Caki2 (cell line): Measurements from ENCODE around the gene PRIM2. TPM values are rescaled to one million over a fixed set of nuclear protein-coding genes. Genes with fewer than 3 reads are reported as not detected.
A peak's percentile ranks its signal among the peaks of the same experiment; 100 is the strongest.
"Not testable (repeated sequence)": the region's sequence is repeated elsewhere in the genome, so short reads cannot be mapped to it uniquely, and the experiment has no call there.

Experiments
- DNase-seq: peaks from one replicate; pipeline ENCODE4 v3.0.0-alpha.2; 2015; ENCODE audit warnings: low read depth
- in situ Hi-C: cut with HindIII; loops from 2 replicates; pipeline ENCODE4 v1.10.0; 2016; ENCODE audit warnings: low sequenced_read_pairs, low pct_unique_long_range_greater_than_20kb, mixed read lengths
- total RNA-seq: library from RNA; depleted of rRNA; stranded (reverse); fragments of >200 nt; shearing (Covaris generic); gene quantifications from 2 replicates; pipeline ENCODE4 v1.2.3, GENCODE V29; 2014; ENCODE audit warnings: low replicate concordance

PRIM2 gene
- total RNA-seq, 1 experiment from 2014 or later, result 81.3 TPM

DNA sequence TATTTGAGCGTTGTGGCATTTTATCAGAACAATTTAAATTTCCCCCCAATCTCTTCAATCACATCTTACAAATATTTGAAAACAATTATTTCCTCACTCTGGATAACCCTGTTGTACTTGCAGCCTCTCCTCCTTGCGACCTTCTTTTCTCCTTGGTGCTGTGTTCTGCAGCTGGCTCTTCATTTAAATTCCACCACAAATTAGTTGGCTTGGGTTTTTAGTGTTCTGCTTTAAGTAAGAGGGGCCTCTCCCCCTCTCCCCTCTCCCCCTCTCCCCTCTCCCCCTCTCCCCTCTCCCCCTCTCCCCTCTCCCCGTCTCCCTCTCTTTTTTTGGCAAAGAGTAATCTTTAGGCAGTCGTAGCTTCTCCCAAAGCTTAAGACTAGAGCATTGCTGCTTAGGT lies 152.7 kb downstream of the PRIM2 start:
- in situ Hi-C loops, DNase-seq: not testable (repeated sequence)

- DNase-seq, result peak; percentile 50
- in situ Hi-C loops, result not testable (repeated sequence)
Observed at GRCh38 chr6:57471314-57471864, 154.0 kb downstream of the PRIM2 start.

DNA sequence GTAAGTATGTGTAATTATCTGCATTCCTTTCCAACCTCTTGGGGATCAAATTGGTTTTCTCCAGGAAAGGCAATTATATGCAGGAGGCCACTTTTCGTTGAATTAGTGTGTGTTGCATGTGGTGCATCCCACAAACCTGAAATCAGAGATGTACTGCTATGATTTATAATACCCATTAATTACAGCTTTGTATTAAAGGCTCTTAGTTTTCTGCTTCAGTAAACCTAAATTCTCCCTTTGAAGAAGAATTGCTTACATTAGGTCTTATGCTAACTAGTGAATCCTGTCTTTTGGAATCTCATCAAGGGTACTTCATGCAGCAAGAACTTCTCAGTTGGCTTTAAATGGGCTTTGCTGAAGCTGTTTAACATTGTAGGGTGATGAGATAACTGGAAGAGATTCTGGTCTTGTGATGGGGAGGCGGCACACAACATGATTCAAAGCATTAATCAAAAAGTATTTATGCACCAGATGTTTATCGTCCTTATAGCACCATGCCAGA lies 155.5 kb downstream of the PRIM2 start:
- peak; percentile 96 for DNase-seq
- in situ Hi-C loops, result not testable (repeated sequence)

GRCh38 chr6:57474862-57475475 lies 157.5 kb downstream of the PRIM2 start:
- in situ Hi-C loops, DNase-seq: not testable (repeated sequence)

- in situ Hi-C loops, DNase-seq: not testable (repeated sequence)
Observed at GRCh38 chr6:57475656-57476055, 158.2 kb downstream of the PRIM2 start.

GRCh38 chr6:57480194-57480593 lies 162.8 kb downstream of the PRIM2 start:
- in situ Hi-C loops, DNase-seq: not testable (repeated sequence)

GRCh38 chr6:57481121-57481520 lies 163.7 kb downstream of the PRIM2 start:
- in situ Hi-C loops, DNase-seq: not testable (repeated sequence)

- in situ Hi-C loops, DNase-seq: not testable (repeated sequence)
Observed at GRCh38 chr6:57482471-57482870, 165.0 kb downstream of the PRIM2 start.

DNA sequence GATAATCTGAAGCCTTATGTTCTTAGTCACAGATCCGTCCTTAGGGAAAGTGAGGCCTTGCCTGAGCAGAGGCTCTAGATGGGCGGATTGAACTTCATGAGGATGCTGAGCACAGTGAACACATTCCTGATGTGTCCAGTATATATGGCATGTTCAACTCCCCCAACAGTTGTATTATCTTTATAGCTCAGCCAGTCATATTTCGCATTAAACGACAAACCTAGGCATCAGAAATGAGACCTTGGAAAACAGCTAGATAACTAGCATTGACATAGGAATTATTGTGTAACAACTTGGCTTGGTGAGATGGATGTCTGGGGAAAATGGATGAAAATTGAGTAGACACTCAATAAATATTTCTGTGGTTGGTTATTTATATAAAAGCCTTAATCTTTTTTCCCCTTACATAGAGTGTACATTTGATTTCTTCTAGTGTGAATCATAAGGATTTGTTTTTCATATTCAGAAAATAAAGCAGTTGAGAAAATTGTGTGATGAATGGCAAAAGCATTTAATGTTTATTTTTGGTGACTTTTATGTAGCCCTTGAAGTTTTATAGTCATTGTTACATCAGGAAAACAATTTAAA lies 169.2 kb downstream of the PRIM2 start:
- in situ Hi-C loops, DNase-seq: not testable (repeated sequence)

DNA sequence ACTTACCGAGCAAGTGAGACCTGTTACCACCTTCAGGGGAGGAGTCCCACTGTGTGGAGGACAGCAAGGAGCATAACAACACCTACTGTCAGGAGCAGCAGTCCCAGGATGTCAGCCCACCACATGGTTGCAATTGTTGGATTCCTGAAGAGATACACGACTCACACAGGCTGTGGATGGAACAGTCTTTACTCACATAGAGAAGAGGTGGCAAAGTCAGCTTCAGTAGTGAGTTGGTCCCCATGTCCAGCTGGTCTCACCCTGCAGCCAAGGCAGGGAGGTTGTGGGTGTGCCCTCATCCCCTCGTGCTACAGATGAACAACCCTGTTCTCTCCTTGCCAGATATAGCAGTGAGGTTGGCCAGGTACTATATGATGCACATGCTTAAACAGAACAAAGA lies 171.1 kb downstream of the PRIM2 start:
- DNase-seq, in situ Hi-C loops: not testable (repeated sequence)

DNA sequence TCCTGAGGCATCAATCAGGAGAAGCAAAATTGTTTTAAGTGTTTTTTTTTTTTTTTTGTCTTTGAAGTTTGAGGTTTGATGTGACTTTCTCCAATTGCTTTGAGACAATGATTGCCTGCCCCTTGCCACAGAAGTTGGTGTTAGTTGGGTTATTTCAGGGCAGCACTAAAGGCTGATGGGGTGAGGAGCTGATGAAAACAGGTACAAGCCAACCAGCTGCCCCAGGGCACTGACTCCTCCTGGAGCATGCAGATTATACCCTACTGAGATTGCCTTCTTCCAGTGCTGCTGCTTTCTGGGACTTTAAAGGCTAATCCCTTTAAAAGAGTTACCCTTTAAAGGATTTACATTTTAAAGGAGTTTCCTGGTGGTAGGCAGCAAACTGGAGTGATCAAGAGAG lies 172.5 kb downstream of the PRIM2 start:
- in situ Hi-C loops, DNase-seq: not testable (repeated sequence)

DNA sequence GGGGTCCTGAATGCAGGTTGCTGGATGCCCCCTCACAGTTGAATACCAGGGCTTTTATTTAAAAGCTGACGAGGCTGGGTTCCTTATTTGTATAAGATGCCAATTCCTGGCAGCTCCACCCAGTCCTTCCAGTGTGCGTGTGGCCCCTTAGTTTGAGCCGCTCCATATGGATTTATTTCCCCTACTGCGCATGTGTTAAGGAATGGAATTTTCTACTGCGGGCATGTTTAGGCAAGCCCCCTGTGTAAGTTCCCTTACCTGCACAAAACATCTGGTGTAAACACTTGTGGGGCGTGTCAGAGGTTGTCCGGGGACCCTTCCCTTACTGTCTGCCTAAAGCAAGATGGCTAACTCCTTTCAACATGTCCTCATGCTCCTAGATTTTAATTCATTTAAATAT lies 174.4 kb downstream of the PRIM2 start:
- in situ Hi-C loops, result not testable (repeated sequence)

DNA sequence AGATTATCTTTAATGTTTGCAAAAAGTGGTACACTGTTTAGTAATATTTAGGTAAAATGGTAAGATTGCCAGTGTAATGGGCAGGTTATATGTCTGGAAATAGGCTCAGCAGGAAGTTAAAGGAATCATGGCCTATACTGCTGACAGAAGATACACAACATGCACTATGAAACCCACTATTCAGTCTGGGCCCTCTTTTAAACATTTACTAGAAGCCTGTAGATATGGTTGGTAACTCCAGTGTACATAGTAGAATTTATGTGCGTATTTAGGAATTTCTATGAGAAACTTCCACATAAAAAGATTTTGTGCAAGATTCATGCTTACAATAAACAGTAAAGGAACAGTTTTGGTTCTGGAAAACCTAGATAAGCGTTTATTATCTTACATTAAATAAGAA lies 178.8 kb downstream of the PRIM2 start:
- in situ Hi-C loops, DNase-seq: not testable (repeated sequence)

More for the DNA sequence above, 174.4 kb downstream of the PRIM2 start:
- not testable (repeated sequence) for DNase-seq

GRCh38 chr6:57500368-57501021 lies 183.1 kb downstream of the PRIM2 start:
- peak; percentile 73 for DNase-seq
- in situ Hi-C loops, result not testable (repeated sequence)

DNA sequence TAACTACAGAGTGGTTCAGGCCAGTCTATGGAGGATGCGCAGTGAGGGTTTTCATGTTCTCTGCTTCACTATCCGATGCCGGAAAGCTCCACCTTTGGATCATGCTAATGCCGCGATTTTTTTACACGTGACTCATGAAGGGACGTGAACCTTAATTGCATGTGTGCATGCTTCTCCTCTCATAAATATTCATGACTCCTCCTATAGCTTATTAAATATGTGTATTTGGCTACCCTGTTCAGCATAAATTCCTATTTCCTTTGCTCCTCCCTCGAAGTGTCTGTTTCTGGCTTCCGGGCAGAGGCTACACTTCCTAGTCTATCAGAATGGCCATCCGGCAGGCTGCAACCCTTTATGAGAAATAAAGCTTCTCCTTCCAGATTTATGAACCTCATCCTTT lies 185.0 kb downstream of the PRIM2 start:
- DNase-seq, in situ Hi-C loops: not testable (repeated sequence)

- in situ Hi-C loops, DNase-seq: not testable (repeated sequence)
Observed at GRCh38 chr6:57505251-57505650, 187.8 kb downstream of the PRIM2 start.

DNA sequence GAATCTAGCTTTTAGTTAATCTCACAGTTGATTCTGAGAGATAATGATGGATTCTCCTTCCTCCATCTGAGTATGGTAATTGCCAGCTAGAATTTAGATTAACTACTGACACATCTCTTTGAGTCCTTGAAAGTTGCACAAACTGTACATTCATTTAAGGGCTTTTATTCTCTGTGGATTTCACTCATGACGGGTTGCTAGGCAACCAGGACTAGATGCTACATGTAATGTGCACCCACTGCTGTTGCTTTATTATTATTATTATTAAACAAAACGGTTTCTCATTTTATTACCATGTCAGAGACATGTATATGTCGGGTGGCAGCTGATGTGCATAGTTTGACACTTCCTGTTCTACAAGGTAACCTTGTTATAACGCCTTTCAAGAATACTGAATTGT lies 193.0 kb downstream of the PRIM2 start:
- in situ Hi-C loops, DNase-seq: not testable (repeated sequence)

DNA sequence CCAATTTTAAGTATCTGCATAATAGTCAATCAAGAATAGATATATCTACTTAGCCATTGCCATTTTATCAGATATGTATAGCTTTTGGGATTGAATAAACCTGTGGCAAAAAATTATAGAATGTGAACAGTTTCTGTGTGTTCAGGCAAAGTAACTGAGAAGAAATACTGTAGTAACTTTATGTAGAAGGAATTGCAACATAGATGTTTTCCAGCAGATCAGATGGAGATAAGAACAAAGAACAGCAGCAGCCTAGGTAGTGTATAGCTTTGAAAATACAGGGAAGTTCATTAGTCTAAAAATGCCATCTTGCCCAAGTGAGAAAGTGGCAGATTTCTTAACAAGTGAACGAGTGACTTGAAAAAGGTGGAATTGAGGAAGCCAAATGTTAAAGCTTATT lies 197.7 kb downstream of the PRIM2 start:
- DNase-seq, in situ Hi-C loops: not testable (repeated sequence)

DNA sequence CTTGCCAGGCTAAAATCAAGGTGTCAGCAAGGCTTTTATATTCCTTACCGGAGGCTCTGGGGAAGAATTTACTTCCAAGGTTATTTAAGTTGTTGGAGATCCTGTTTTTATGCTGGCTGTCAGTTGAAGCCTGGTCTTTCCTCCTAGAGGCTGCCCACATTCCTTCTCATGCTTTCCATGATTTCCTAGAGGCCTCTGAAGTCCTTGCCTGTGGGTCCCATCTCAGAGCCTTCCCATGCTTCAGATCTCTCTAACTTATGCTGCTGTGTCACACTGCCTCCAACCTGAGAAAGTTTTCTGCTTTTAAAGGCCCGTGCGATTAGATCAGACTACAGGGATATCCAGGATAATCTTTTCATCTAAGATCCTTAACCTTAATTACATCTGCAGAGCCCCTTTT lies 198.4 kb downstream of the PRIM2 start:
- DNase-seq, in situ Hi-C loops: not testable (repeated sequence)
